ENCODE results near the gene PTMA.
A peak's percentile ranks its signal among the peaks of the same experiment; 100 is the strongest.

PTMA gene

GRCh38 chr2:231677632-231678104 is 30.7 kb upstream of the PTMA start:
- peak; percentile 92 for TF ChIP-seq CTCF (IDR thresholded peaks at IDR 0.05; ENCODE audit: low read depth, low read length, missing control alignments)
- no peak overlapping the region for H3K4me3 ChIP-seq (replicated peaks; ENCODE audit: low read depth, low read length)
- peak; percentile 69 for DNase-seq (ENCODE audit: extremely low read depth, low read depth)

- no peak for DNase-seq (ENCODE audit: extremely low read depth, low read depth)
- H3K4me3 ChIP-seq (replicated peaks; ENCODE audit: low read depth, low read length): no peak overlapping the region
Measured at GRCh38 chr2:231679908-231680284, 28.4 kb upstream of the PTMA start.

GRCh38 chr2:231680285-231680991 is 27.9 kb upstream of the PTMA start:
- no peak for TF ChIP-seq CTCF (IDR thresholded peaks at IDR 0.05; ENCODE audit: low read depth, low read length, missing control alignments)
- peak overlapping the region; percentile 40 for H3K4me3 ChIP-seq (replicated peaks; ENCODE audit: low read depth, low read length)
- no peak for DNase-seq (ENCODE audit: extremely low read depth, low read depth)

More at GRCh38 chr2:231679908-231680284, 28.4 kb upstream of the PTMA start:
- TF ChIP-seq CTCF (IDR thresholded peaks at IDR 0.05; ENCODE audit: low read depth, low read length, missing control alignments): no peak

- TF ChIP-seq CTCF (IDR thresholded peaks at IDR 0.05; ENCODE audit: low read depth, low read length, missing control alignments): no peak
- no peak for DNase-seq (ENCODE audit: extremely low read depth, low read depth)
- H3K4me3 ChIP-seq (replicated peaks; ENCODE audit: low read depth, low read length): peak overlapping the region; percentile 48
Measured at GRCh38 chr2:231680992-231681852, 27.1 kb upstream of the PTMA start.

- no peak for TF ChIP-seq CTCF (IDR thresholded peaks at IDR 0.05; ENCODE audit: low read depth, low read length, missing control alignments)
- H3K4me3 ChIP-seq (replicated peaks; ENCODE audit: low read depth, low read length): no peak overlapping the region
- DNase-seq (ENCODE audit: extremely low read depth, low read depth): no peak
Measured at GRCh38 chr2:231682603-231683291, 25.6 kb upstream of the PTMA start.

- TF ChIP-seq CTCF (IDR thresholded peaks at IDR 0.05; ENCODE audit: low read depth, low read length, missing control alignments): no peak
- no peak for DNase-seq (ENCODE audit: extremely low read depth, low read depth)
- no peak overlapping the region for H3K4me3 ChIP-seq (replicated peaks; ENCODE audit: low read depth, low read length)
Measured at GRCh38 chr2:231683292-231684235, 24.8 kb upstream of the PTMA start.
